ENCODE measurements around the gene ASCC3. TPM values are rescaled to one million over a fixed set of nuclear protein-coding genes. Genes with fewer than 3 reads are reported as not detected.

ASCC3 gene
- total RNA-seq, 1 donor from 2014 or later: 76.7 TPM

- intact Hi-C loops (cut with micrococcal nuclease): no loop called here
These were observed 154.5 kb downstream of the ASCC3 start for GRCh38 chr6:100726666-100727065.

- intact Hi-C loops (cut with micrococcal nuclease): loop anchor here (5.0 kb wide), 1 partner anchor 722 kb away; no protein-coding TSS in a partner anchor
These were observed 156.4 kb downstream of the ASCC3 start for GRCh38 chr6:100724696-100725095.

GRCh38 chr6:100724222-100724621, 156.9 kb downstream of the ASCC3 start:
- intact Hi-C loops (cut with micrococcal nuclease): loop anchor here (5.0 kb wide), 1 partner anchor 722 kb away; no protein-coding TSS in a partner anchor

GRCh38 chr6:100721256-100721655, 159.9 kb downstream of the ASCC3 start:
- intact Hi-C loops (cut with micrococcal nuclease): loop anchor here (5.0 kb wide), 1 partner anchor 719 kb away; no protein-coding TSS in a partner anchor

- intact Hi-C loops (cut with micrococcal nuclease): loop anchor here (1.0 to 5.0 kb wide), 2 partner anchors 604 to 718 kb away; no protein-coding TSS in a partner anchor
These were observed 161.0 kb downstream of the ASCC3 start for GRCh38 chr6:100719883-100720682.

- intact Hi-C loops (cut with micrococcal nuclease): no loop called here
These were observed 168.1 kb downstream of the ASCC3 start for GRCh38 chr6:100712997-100713396.

- intact Hi-C loops (cut with micrococcal nuclease): no loop called here
These were observed 174.6 kb downstream of the ASCC3 start for GRCh38 chr6:100706491-100706890.

- intact Hi-C loops (cut with micrococcal nuclease): no loop called here
These were observed 176.2 kb downstream of the ASCC3 start for GRCh38 chr6:100704961-100705360.

- intact Hi-C loops (cut with micrococcal nuclease): no loop called here
These were observed 179.4 kb downstream of the ASCC3 start for GRCh38 chr6:100701728-100702127.

GRCh38 chr6:100700009-100700408, 181.1 kb downstream of the ASCC3 start:
- intact Hi-C loops (cut with micrococcal nuclease): no loop called here

GRCh38 chr6:100695445-100695844, 185.7 kb downstream of the ASCC3 start:
- intact Hi-C loops (cut with micrococcal nuclease): no loop called here

GRCh38 chr6:100693249-100693927, 187.7 kb downstream of the ASCC3 start:
- intact Hi-C loops (cut with micrococcal nuclease): no loop called here

GRCh38 chr6:100691972-100692371, 189.2 kb downstream of the ASCC3 start:
- intact Hi-C loops (cut with micrococcal nuclease): no loop called here

GRCh38 chr6:100686216-100686615, 194.9 kb downstream of the ASCC3 start:
- intact Hi-C loops (cut with micrococcal nuclease): no loop called here

GRCh38 chr6:100685747-100686146, 195.4 kb downstream of the ASCC3 start:
- intact Hi-C loops (cut with micrococcal nuclease): no loop called here

- intact Hi-C loops (cut with micrococcal nuclease): no loop called here
These were observed 201.0 kb downstream of the ASCC3 start for GRCh38 chr6:100680163-100680562.

GRCh38 chr6:100678027-100678426, 203.1 kb downstream of the ASCC3 start:
- intact Hi-C loops (cut with micrococcal nuclease): no loop called here

GRCh38 chr6:100677240-100677639, 203.9 kb downstream of the ASCC3 start:
- intact Hi-C loops (cut with micrococcal nuclease): no loop called here

GRCh38 chr6:100673641-100674040, 207.5 kb downstream of the ASCC3 start:
- intact Hi-C loops (cut with micrococcal nuclease): no loop called here

GRCh38 chr6:100671740-100672139, 209.4 kb downstream of the ASCC3 start:
- intact Hi-C loops (cut with micrococcal nuclease): no loop called here

- intact Hi-C loops (cut with micrococcal nuclease): no loop called here
These were observed 211.1 kb downstream of the ASCC3 start for GRCh38 chr6:100670056-100670455.

- intact Hi-C loops (cut with micrococcal nuclease): loop anchor here (2.0 kb wide), 2 partner anchors 548 to 662 kb away; no protein-coding TSS in a partner anchor
These were observed 216.1 kb downstream of the ASCC3 start for GRCh38 chr6:100665041-100665380.

All from T-helper 1 cell treated with Interleukin-12 subunit alpha and Interleukin-12 subunit beta and Interleukin-4 antibody, amounts not matched to agents 30 ng/mL and 1 ng/mL, for 36 hours (primary cell).